HG03469 (cell line): ENCODE data around the gene ABCC8.

Experiments used
- ATAC-seq: cut with Tn5 transposase; IDR thresholded peaks from one replicate; pipeline ENCODE4 v1.9.1; 2021; ENCODE audit warnings: mild to moderate bottlenecking, moderate library complexity, moderate number of reproducible peaks; ENCODE audit not compliant: unreplicated experiment

The ABCC8 gene

DNA sequence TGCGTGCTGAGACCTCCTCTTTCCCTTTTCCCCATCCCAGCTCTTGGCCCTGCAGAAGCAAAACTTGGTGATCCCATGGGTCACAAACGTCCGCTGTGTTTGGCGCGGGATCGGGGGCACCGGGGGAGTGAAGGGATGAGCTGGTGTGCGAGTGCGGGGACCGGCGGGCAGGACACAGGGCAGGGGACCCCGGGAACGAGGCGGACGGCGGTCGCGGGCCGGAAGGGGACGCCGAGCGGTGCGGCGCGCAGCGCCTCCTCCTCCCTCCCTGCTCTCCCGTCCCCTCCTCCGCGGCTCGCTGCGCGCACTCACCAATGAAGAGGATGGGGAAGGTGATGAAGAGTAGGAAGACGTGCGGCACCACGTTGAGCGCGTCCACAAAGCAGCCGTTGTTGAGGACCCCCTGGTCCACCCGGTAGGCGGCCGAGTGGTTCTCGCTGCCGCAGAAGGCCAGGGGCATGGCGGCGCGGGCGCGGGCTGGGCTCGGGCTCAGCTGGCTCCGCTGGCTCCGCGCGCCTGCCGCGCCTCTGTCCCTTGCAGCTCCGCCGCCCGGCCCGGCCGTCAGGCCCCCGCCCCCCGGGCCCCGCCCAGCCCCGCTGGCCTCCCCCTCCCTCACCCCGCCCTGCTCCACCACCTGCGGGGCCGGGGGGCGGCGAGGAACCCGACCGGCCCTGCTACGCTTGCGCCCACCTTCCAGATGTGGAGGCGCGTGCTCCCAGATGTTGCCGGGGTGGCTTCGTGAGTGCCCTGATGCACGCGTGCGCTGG is at the start of gene ABCC8:
Gene ABCC8, minus strand, starts transcription at position 529 of the 767 bp plus-strand sequence. Its CDS starts 69 bp downstream, at position 460.
- no peak for ATAC-seq

DNA sequence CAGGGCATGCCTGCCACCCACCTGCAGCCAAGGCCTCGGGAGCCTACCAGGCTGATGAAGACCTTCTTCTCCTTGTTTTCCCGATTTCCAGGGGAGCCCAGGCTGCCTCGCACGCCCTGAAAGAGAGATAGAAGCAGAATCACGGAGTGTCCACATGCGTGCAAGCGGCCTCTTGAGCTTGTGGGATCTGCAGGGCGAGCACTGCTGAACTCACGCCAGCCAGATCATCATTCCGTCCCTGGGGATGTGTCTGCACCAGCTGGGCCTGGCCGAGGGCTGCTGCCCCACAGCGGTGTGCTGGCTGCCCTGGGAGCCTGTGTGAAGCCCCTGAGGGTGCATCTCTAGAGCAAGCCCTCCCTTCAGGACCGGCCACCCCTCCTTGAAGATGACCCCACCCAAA is 49.7 kb upstream of the ABCC8 start:
- no peak for ATAC-seq

- ATAC-seq, result no peak
These were observed 48.9 kb upstream of the ABCC8 start for GRCh38 chr11:17525570-17525969.

- ATAC-seq, result no peak
These were observed 47.6 kb upstream of the ABCC8 start for GRCh38 chr11:17524221-17524620.

DNA sequence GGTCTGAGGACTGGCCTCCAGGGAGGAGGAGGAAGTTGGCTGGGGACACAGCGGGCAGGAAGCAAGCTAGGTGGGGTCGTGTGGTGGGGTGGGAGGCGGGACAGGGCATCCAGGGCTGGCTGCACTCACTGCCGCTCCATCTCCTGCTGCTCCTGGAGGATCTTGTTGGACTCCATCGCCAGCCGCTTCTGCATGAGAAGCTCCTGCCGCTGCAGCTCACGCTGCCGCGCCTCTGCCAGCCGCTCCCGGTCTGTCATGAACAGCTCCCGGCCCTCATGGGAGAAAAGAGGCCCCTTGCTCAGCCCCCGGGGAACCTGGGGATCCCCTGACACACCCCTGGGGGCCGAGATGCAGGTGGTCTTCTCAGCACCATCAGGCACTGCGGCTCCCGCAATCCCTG is 46.0 kb upstream of the ABCC8 start:
- no peak for ATAC-seq

- ATAC-seq, result no peak
These were observed 44.7 kb upstream of the ABCC8 start for GRCh38 chr11:17521106-17521900.

DNA sequence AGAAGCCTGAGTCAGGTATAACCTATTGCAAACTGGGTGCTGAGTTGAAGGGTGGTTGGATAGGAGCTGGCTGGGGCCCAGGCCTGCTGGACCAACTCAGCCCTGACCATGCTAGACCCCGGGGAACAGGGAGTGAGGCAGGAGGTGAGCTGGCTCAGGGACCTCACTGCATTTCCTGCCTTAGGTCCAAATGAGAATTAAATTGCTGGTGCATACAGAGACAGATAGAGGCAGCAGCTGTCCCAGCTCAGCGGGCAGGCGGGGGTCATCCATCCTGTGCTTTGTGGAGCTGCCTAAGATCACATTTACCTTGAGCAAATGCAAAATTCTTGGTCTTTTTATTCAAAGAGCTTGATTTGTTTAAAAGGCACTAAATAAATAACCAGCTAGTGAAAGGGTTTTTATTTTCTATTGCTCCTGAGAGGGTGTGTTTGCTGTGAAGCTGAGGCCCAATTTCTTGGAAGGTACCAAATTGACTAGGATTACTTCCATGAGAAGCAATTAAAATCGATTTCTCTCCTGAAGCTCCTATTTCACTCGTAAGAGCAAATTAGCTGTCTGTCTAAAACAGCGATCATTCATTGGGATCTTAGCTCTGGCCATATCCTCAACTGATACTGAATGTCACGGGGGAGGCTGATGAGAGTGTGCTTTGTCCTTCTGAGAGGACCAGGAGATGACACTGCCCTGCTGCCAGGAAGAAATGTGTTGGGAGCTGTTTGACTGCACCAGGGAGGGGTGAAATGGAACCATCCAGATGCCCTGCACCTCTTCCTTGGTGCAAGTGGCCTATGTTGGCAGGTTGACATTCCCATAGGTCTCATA is 42.6 kb upstream of the ABCC8 start:
- no peak for ATAC-seq

DNA sequence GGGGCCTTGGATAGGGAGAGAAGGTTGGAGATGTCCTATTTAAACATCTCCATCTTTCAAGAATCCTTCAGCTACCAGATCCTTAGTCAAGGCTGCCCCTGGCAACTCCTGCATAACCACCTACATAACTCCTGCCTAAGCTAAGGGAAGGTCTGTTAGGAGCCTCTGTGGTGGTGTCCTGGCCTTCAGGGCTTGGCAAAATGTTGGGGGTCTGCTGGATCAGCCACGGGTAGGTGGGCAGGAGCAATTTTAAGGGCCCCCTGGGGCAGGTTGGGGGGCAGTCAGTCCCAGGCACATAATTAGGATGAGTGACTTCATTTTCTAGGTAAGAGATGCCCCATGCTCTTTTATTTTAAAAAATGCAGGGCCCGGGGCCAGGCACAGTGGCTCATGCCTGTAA is 41.7 kb upstream of the ABCC8 start:
- ATAC-seq, result no peak

DNA sequence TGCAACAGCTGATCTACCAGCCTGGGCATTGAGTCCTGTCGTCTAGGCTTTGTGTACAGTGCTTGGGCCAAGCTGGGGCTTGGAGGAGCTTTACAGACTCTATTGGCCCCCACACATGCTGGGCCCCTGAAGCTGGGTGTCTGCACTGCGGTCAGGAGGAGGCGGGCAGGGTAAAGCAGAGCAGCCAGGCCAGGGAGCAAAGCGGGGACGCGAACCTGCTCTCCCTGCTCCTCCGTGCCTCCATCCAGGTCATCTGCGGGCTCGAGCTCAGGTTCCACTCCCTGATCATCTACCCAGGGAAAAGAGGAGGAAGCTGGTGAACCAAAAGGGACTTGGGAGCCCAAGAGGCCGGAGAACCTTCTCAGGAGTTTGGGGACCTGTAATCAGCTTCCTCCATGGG is 40.5 kb upstream of the ABCC8 start:
- no peak for ATAC-seq

- ATAC-seq, result no peak
These were observed 40.0 kb upstream of the ABCC8 start for GRCh38 chr11:17516551-17517150.

DNA sequence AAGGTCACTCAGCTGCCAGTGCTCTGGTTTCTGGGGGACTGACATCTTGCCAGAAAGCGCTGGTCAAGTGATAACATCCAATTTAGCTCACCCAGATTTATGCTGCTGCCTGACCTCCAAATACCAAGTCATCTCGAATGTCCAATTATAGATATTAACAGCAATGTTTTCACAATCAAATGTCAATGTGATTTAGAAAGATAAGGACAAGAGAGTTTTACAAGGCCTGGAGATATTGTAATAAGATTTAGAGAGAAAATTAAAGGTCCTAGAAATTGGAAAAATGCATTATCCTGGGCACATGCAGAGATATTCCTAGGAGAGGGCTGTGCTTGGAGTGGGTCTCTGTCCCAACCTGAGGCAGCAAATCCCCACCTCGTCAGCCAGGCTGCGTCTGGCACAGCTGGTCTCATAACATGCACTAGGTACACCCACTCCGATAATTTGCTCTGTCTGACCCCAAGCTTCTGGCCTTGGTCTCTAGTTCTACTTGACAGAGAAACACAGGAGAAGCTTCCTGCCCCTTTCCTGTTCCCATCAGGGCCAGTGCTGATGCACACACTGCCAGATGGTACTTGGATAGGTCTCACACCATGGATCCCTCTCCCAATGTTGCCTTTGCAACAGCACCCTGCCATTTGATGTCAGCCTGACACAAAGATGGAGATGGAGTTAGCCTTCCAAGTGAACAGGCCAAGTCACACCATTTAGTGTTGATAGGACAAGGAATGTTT is 39.0 kb upstream of the ABCC8 start:
- ATAC-seq, result no peak

GRCh38 chr11:17514476-17514875 is 37.8 kb upstream of the ABCC8 start:
- ATAC-seq, result no peak

- ATAC-seq, result no peak
These were observed 37.2 kb upstream of the ABCC8 start for GRCh38 chr11:17513853-17514252.

- ATAC-seq, result no peak
These were observed 35.5 kb upstream of the ABCC8 start for GRCh38 chr11:17512101-17512500.

GRCh38 chr11:17511571-17511970 is 34.9 kb upstream of the ABCC8 start:
- ATAC-seq, result no peak

DNA sequence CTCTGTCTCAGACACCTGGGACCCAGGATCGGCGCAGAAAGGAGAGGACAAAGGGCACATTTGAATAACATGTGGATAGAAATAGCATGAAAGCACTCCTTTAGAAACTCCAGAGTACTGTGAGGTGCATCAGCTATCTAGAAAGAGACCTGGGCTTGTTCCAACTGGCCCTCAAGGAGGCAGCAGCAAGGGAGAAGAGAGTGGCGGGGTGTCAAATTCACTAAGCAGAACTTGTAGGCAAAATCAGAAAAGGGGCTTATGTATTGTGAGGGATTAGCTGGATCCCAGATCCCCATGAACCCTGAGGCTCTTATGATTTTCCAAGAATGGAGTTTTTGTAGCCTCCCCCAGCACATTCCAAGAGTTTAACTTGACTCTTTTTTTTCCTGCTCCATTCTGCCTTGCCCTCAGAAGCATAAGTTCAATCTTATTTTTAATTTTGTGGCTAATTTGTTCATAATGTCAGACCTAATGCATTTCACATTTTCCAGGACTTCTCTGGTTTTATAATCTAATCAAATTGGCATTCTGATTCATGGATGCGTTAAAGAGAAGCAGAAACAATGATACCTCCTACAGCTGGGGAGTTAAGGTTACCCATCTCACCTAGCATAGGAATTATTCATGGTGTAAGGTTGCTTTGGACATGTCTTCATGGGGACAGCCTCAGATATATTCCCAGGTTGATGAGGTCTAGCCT is 34.0 kb upstream of the ABCC8 start:
- no peak for ATAC-seq

GRCh38 chr11:17508791-17509190 is 32.1 kb upstream of the ABCC8 start:
- ATAC-seq, result no peak

GRCh38 chr11:17508306-17508705 is 31.7 kb upstream of the ABCC8 start:
- no peak for ATAC-seq

GRCh38 chr11:17507773-17508172 is 31.1 kb upstream of the ABCC8 start:
- ATAC-seq, result no peak

DNA sequence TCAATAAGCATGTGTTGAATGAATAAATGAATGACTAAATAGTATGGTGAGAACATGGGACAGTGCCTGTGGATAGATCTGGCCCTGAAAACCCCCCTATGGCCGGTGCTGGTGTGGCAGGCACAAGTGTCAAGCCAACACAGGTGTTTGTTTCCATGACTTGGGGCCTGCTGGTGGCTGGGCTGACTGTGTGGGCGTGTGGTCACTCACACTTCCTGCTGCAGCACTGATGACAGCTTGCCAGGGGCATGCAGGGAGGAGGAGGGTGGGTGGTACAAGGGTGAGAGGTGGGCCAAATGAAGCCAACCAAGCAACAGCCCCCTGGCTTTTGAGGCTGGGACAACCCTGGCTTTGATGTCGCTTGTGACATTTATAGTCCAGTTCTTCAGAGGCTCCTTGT is 30.3 kb upstream of the ABCC8 start:
- ATAC-seq, result no peak
